Mesenteric fat pad (tissue), 1 donor: ENCODE results near the gene SPATA32. TPM values are rescaled to one million over a fixed set of nuclear protein-coding genes. Genes with fewer than 3 reads are reported as not detected.

Source experiments
- DNase-seq: peaks from one replicate; pipeline ENCODE4 v3.0.0-alpha.2; 2020; ENCODE audit warnings: low spot score
- total RNA-seq: library from RNA; stranded (reverse); fragmentation: NEBNext Ultra II Directional; extraction: Animal tissue kit (Norgen Biotek cat#: 25700); gene quantifications from one replicate; pipeline ENCODE4 v1.2.1, GENCODE V29; 2021
- donor health status: DM: yes; HTN: yes; CAD: no.

SPATA32 gene
- total RNA-seq, 1 donor from 2014 or later = not detected

- DNase-seq = peak; percentile 96
These were observed 14.3 kb downstream of the SPATA32 start for GRCh38 chr17:45247429-45248131.

GRCh38 chr17:45246861-45247428 lies 14.9 kb downstream of the SPATA32 start:
- no peak for DNase-seq

GRCh38 chr17:45246338-45246737 lies 15.6 kb downstream of the SPATA32 start:
- no peak for DNase-seq

GRCh38 chr17:45244725-45245656 lies 16.9 kb downstream of the SPATA32 start:
- DNase-seq = no peak

- no peak for DNase-seq
These were observed 18.1 kb downstream of the SPATA32 start for GRCh38 chr17:45243750-45244149.

- DNase-seq = no peak
These were observed 19.9 kb downstream of the SPATA32 start for GRCh38 chr17:45242029-45242414.

GRCh38 chr17:45241328-45242028 lies 20.4 kb downstream of the SPATA32 start:
- DNase-seq = no peak

GRCh38 chr17:45240905-45241327 lies 21.0 kb downstream of the SPATA32 start:
- no peak for DNase-seq

GRCh38 chr17:45238155-45238774 lies 23.6 kb downstream of the SPATA32 start:
- no peak for DNase-seq

- DNase-seq = no peak
These were observed 24.2 kb downstream of the SPATA32 start for GRCh38 chr17:45237686-45238085.

GRCh38 chr17:45236282-45236606 lies 25.6 kb downstream of the SPATA32 start:
- DNase-seq = no peak

- DNase-seq = no peak
These were observed 26.2 kb downstream of the SPATA32 start for GRCh38 chr17:45235416-45236281.

- no peak for DNase-seq
These were observed 27.1 kb downstream of the SPATA32 start for GRCh38 chr17:45234641-45235415.

GRCh38 chr17:45233423-45233924 lies 28.4 kb downstream of the SPATA32 start:
- DNase-seq = no peak

GRCh38 chr17:45232514-45233422 lies 29.1 kb downstream of the SPATA32 start:
- no peak for DNase-seq

GRCh38 chr17:45231481-45232116 lies 30.3 kb downstream of the SPATA32 start:
- DNase-seq = no peak

GRCh38 chr17:45230787-45231480 lies 31.0 kb downstream of the SPATA32 start:
- DNase-seq = no peak
